Measurements from ENCODE around the gene SELENOH. TPM values are rescaled to one million over a fixed set of nuclear protein-coding genes. Genes with fewer than 3 reads are reported as not detected.

The SELENOH gene
- total RNA-seq, 1 experiment from 2014 or later = 220 TPM

DNA sequence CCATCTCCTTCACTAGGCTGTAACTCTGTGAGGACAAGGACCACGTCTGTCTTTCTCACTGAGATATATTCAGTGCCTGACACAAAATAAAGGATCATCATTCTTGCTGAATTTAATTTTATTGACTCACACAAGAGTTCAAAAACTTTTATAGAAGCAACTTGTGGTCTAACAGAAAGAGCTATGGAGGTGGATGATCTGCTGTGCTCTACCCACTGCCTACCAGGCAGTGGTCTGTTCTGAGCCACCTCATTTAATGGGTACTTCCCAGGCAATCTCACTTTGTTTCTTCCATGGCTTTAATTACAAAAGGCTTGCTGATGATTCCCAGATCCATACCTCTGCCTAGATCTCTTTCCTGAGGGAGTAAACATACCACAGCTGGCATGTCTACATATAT lies 5.6 kb downstream of the SELENOH start:
- DNase-seq (ENCODE audit: low read depth) = no peak

DNA sequence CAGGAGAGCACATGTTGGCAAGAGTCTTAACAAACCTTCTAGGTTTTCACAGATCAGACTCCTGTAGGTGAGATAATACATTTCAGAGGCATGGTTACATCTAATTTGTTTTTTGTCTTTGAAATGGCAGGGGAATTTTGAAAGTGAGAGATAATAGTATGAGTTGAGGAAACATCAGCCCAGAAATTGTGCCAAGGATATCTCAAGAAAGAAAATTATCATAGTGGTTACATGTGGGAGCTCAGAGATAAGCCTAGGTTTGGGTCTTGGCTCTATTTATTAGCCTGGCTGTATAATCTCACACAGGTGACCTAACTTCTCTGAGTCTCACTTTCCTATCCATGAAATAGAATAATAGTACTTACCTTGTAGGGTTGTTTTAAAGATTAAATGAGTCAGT lies 9.9 kb downstream of the SELENOH start:
- DNase-seq (ENCODE audit: low read depth) = no peak

DNA sequence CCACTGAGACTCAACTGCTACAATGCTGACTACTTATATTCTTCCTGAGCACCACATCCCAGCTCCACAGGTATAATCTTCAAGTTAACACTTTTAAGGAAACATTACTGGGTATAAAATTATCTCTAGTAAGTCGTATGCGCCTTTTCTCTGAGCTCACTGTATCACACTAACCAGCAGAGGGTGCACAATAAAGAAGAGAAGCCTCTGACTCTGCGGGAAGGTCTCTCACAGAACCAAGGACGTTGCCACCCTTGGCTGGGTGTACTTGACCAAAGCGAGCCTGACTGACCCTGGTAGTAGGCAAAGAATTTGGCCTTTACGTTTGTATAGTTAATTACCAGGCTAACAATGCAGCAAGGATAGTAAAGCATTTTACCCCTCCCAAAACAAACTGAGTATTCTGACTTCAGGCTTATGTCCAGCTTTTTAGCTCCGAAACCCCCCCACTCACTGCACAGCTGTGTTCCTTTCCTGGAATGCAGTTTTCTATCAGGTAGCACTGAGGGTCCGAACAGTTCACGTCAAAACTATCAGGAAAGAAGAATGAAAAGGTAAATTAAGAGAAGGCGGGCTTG lies 10.5 kb downstream of the SELENOH start, which contains the start of gene BTBD18:
Gene BTBD18, minus strand, starts transcription at position 144 of the 578 bp plus-strand sequence. CDS start 631 bp downstream, outside the sequence.
- DNase-seq (ENCODE audit: low read depth) = peak; percentile 21

DNA sequence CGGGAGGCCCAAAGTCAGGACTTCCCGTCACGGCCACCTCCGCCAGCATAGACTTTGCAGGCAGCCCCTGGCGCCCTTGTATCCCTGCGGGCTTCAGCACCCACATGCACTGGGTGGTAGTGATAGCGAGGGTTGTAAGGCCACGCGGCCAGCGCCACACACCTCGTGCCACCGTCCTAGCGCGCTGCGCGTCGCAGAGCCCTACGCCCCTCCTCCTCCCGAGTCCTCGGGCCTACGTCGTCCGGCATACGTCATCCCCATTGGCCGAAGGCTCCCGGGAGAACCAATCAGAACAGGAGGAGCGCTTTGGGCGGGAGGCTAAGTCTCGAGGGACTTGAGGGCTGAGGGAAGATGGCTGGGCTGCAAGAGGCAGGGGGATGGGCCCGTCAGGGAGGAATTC lies 11.7 kb downstream of the SELENOH start:
- DNase-seq (ENCODE audit: low read depth) = no peak

DNA sequence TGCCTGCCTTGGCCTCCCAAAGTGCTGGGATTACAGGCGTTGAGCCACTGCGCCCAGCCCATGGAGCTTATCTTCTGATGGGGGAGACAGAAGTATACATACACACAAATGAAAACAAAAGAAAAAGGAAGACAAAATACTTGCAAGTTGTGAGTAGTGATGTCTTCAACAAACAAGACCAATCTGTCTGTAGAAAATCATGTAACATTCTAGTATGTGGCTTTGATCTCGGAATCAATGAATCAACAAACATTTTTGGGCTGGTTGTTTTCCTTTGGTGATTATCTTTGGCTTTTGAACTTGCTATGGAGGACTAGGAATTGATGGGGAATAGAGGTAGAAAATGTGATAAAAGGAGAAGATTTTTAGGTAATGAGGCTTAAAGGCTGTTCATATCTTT lies 16.9 kb downstream of the SELENOH start:
- no peak for DNase-seq (ENCODE audit: low read depth)

DNA sequence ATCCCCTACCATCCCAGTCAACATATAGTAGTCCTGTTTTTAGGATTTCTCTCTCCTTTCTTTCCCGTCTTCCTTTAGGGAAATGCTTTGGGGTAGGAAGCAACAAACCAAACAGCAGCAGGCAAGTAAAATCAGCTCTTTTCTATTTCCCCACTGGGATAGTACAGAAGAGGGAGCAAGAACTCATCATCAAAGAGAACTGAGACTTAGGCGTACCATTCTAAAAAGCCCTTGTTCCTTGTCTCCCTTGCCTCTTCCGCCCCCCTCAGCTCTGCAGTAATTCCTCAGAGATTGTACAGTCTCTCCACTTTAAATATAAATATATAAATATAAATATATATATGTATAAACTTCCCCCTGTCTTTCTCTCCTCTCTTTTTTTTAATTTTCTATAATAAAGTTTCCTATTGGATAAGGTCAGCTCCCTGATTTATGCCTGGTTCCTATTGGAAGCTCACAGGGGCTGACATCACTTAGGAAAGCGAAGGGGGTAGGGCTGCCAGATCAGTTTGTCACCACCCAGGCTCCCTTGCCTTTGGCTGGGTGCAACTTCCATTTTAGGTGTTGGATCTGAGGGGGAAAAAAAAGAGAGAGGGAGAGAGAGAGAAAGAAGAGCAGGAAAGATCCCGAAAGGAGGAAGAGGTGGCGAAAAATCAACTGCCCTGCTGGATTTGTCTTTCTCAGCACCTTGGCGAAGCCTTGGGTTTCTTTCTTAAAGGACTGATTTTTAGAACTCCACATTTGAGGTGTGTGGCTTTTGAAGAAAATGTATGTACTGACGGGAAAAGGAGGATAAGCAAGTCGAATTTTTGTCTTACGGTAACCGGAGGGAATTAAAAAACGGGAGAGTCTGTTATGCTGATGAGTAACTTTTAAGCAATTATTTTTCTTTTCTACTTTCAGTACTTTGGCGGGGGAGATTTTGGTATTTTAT lies 20.3 kb downstream of the SELENOH start, which contains the start of gene CTNND1:
Gene CTNND1, plus strand, starts transcription at position 502 of the 934 bp plus-strand sequence. CDS start 29,677 bp downstream, outside the sequence.
- DNase-seq (ENCODE audit: low read depth) = peak; percentile 96

DNA sequence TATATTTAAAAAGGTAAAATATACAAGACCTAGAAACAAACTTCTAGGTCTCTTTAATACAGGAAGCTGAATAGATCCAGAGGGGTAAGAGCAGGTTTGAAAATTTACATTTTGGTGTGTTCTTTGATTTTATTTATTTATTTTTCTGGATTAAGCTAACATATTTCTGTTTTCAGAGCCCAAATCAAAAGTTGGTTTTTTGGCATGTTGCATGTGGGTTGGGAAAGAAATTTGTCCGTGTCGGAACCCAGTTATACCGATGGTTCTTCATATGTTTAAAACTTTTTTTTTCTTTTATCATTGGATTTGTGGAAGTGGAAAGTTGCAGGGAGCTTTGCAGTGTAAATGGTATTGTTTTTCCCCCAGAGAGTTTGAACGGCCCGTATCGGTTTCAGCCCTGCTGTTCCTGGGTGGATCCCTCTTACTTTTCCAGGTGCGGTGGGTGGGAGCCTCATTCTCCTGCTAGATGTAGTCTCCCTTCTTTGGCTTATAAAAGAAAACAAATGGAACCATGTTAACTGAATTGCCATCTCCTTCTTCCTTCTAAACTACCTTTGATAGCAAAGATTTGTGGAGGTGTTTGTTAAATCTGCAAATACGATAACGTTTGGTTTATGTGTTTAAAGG lies 21.1 kb downstream of the SELENOH start:
- no peak for DNase-seq (ENCODE audit: low read depth)

DNA sequence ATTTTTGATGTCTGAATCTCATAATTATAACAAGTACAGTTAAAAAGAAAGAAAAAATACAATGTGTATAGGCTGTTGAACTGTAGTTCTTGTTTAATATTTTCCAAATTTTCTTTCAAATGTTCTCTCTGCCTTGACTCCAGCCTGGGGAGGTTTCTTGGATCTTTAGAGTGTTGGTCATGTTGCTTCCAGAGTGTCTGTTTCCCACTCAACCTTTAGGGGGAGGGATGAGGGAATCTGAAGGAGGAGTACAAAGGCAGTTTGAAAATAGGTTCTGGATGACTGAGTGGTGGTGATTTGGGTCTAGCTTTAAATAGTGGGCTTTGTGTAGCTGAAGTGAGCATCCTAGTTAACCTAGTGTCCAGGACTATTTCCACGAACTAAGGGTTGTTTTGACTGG lies 22.3 kb downstream of the SELENOH start:
- DNase-seq (ENCODE audit: low read depth) = peak; percentile 45

DNA sequence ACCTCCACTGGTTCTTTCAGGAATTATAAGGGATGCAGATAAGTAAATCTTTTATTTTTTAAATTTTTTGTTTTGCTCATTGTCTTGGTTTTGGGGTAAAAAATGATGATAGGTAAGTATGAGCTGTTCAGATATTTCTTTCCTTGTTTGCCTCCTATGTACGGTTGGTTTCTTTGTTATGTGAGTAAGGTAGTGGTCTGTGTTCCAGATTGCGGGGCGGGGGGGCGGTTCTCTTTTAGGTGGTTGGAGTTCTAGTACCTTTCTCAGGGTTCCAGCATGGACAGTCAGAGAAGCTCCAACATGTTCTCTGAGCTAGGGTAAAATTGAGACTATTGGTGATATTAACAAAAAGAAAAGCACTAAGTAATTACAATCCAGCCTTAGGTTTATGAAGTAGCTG lies 22.7 kb downstream of the SELENOH start:
- DNase-seq (ENCODE audit: low read depth) = no peak

DNA sequence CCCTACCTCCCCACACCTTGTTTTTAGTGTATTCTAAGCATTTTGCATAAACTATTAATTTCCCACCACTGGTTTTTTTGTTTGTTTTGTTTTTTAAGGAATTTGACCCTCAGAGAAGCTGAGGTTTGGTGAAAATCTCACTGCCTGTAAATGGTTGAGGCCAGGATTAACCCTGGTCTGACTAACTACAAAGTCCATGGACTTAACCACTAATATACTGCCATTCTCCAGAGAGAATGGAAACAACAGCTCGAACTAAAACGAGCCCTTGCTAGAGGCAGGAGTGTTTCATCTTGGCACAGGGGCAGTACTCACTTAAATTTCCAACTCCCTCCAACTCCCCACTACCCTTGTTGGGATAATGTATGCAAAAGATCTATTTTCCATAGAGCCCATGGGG lies 23.3 kb downstream of the SELENOH start:
- no peak for DNase-seq (ENCODE audit: low read depth)

DNA sequence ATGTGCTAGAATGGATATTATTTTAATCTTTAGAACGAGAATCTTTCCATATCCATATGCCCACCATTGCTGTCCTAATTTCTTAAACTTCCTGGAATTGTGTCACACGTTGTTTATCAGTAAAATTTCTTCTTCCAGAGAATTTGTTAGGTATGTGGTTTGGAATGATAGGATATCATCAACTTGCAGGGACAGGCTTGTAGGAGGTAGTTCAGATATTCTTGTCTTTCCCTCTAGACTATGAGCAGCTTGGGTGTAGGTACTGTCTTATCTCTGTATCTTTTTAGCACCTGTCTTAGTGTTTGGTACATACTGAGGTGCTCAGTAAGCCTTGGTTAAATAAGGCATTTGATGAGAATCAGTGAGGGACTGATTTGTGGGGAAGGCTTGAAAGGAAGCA lies 23.7 kb downstream of the SELENOH start:
- DNase-seq (ENCODE audit: low read depth) = no peak

DNA sequence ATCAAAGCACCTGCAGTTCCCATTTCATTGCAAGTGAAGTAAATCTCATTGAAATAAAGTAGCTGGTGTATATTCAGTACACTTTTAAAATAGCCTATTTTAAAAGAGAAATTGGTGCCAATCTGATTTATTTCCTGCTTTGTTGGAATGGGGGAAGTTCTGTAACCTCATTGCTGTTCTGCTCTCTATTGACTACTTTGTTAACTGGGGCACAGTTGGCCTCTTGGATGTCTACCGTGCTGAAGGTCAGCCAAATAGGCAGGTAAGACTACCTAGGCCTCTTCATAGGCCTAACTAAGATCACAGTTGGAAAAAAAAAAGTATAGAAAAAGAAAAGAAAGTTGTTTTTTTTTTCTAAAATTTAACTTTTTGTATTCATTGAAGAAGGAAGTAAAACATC lies 29.5 kb downstream of the SELENOH start:
- DNase-seq (ENCODE audit: low read depth) = no peak

DNA sequence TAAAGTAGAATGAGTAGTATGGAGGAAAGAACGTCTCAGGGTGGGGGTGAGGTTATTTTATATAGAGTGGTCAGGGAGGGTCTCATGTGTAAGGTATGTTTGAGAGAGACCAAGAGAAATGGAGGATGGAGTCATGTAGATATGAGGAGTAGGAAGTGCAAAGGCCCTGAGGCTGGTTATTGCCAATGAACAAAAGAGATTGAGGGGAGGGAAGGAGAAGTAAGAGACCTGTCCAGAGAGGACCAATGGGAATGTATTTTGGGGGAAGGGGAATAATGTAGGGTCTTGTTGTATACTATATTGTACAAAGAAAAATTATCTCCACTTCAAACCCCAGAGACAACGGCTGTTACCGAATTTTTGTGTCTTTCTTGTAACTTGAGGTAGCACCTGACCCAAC lies 30.1 kb downstream of the SELENOH start:
- DNase-seq (ENCODE audit: low read depth) = no peak

DNA sequence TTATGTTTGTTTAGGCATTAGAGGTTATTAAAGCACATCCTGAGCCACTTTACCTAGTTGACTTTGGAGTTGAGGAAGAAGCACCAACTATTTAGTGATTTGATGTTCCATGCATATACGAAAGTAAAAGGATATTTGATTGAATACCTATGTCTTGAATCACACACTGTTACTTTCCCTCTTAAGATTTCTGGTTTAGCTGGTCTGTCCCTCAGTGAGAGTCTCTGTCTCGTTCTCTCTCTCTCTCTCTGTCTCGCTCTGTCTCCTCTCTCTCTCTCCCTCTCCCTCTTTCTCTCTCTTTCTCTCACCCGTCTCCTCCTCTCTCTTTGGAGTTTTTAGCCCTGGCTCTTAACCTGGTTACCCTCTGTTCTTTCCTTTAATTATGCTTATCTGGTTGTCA lies 31.3 kb downstream of the SELENOH start:
- no peak for DNase-seq (ENCODE audit: low read depth)

DNA sequence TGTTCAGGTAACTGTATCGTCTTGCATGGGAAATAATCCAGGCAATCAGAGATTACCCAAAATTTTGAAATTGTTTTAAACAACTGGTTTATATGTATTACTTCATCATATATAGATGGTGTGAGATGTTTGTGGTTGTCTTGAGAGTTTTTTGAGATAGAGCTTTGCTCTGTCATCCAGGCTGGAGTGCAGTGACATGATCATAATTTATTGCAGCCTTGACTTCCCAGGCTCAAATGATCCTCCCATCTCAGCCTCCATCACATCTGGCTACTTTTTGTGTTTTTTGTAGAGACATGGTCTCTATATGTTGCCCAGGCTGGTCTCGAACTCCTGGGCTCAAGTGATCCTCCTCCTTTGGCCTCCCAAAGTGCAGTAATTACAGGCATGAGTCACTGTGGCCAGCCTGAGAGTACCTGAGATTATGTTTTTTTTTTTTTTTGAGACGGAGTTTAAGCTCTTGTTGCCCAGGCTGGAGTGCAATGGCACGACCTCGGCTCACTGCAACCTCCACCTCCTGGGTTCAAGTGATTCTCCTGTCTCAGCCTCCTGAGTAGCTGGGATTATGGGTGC lies 31.8 kb downstream of the SELENOH start:
- peak; percentile 52 for DNase-seq (ENCODE audit: low read depth)

DNA sequence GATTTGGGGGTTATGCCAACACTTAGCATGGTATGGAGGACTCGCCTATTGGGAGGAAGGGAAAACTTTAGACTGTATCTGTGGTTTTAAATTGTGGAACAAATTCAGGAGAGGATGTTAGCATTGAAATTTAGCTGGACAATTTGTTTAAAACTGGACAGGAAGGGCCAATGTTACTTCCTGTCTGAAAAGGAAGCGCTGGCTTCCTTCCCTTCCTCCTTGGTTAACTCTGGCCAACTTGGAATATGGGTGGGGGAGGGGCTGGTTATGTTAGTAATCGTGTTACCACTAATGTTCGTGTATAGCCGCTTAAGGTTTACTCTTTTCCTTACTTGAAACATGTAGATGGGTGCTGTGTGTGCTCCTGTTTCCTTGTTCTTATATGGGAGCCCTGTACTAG lies 34.2 kb downstream of the SELENOH start:
- DNase-seq (ENCODE audit: low read depth) = no peak

DNA sequence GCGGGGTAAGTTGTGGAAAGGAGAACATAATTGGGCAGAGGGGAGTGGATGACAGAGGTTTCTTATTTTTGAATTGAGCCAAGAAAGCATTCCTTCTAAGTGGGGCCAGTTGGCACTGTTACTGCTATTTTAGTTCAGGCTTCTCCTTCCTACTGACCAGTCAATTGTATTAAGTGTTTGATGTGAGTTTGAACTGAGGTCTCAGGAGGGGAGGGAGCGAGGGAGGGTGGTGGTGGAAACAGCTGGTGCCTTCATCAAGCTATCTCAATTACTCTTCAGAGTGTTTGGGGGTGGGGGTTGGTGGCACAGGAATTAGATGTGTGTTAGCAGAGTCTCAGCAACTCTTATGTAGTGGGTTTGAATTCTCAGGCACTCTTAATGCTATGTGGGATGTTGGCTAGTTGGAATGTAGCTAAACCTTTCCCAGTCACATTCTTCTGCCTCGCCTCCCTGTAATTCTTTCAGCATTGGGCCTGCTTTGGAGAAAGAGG lies 34.8 kb downstream of the SELENOH start:
- no peak for DNase-seq (ENCODE audit: low read depth)

DNA sequence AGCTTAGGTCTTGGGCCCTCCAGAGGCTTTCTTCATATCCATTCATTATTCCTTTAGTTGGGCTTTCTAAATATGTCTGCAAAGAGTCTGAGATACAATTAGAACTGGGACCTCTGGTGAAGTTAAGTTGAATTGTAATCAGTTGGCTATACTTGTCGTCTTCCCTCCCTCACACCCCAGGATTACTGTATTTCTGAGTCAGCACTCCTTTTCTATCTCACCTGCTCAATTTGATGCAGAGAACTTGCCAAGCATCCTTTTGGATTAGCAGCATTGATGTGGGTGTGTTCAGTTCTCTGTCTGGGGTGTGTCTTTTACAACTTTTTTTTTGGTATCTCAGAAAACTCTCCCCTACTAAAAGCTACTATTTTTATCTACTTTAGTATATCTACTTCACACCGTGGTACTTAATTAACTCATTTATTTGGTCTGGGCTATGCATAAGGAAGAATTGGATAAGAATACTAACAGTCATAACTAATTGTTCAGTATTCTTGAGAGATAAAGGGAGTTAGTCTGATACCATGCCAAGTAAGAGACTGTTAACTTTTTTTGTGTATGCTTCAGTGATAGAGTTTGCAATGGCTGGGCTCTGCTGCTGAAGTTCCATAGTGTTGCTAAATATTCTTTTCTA lies 35.4 kb downstream of the SELENOH start:
- DNase-seq (ENCODE audit: low read depth) = no peak

DNA sequence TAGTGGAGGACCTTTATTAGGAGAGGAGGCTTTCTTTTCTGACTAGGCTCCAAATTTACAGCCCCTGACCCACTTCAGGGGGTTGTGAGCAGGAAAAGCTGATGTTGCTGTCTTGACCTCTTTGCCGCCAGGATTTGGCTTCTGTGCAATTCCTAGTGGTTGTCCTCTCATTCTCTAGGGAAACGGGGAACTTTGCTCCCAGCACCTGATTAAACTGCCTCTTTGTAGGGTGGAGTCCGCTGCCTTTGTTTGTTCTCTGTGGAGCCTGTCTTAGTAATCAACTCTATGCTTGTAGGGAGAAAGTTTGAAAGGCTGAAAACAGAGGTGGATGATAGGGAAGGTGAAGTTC lies 36.7 kb downstream of the SELENOH start:
- DNase-seq (ENCODE audit: low read depth) = peak; percentile 53

DNA sequence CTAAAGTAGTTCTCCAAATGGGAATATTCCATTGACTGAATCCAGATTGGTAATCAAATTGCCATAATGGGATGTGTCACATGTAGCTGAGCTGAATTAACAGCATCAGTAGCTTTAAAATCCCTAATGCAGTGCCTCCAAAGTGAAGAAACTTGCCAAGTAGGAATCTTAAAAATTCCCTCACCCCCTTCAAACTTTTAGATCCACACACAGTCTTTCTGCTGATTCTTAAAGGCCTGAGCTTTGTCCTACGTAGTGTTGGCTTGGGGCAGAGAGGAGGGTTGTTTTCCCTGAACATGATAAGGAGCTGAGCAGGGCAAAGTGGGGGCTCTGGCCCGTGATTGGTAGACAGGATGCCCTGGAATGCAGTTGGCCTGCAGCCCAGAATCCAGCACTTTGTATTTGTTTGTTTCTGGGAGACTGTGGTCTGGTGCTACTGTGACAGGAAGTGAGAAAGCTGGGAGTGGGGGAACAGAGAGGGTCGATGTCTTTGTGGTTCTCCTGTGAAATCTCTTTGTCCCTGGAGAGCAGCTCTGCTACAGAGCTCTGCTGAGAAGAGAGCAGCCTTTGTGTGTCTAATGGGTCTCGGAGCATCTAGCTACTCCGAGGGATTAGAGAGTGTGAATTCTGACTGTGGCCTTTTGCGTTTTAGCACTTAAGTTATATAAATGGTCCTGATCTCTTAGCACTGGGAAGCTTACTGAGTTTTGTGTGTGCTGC lies 37.2 kb downstream of the SELENOH start:
- DNase-seq (ENCODE audit: low read depth) = peak; percentile 98

DNA sequence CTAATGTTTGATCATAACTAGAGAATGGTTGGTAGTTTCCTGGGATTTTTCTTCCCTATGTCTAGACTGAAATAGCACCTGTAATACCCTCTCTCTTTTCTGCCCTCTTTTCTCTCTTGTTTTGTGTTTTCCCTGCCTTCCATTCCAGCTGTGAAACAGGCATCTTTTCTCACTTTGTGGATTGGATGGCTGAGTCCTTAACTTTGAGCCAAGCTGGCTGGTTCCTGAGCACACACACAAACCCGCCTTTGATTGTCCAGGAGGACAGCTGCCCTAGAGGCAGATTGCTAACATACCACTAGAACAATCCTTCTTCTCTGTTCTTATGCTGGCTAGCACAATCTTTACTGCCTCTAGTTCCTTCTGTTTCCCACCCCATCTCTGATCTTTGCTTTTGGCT lies 38.0 kb downstream of the SELENOH start:
- peak; percentile 55 for DNase-seq (ENCODE audit: low read depth)
